Measurements from ENCODE around the gene SPPL3.

DNA sequence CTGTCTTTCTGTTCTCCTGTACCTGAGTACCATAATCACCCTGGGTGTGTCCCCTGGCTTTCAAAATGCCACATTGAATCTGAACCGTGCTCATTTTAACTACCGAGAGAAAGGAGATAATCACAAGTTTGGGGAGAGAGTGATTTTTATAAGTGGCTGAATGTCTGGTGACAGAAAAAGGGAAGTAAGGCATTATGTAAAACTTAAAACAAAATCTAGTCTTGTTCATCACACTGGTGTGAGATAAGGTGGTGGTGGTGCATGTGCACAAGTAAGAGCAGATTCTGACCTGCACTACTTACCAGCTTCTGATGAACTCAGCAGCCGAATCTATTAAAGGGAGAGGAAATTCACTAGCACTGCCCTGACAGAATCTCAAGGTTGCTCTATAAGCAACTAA lies 56.3 kb downstream of the SPPL3 start:
- no peak for TF ChIP-seq POLR2A (IDR thresholded peaks at IDR 0.05; ENCODE audit: low read depth, low read length)
- TF ChIP-seq TAF1 (IDR thresholded peaks at IDR 0.05; ENCODE audit: borderline replicate concordance, low read depth, low read length): no peak

Data from GM12892 (cell line).